Measurements from ENCODE around the gene SH3BGRL. TPM values are rescaled to one million over a fixed set of nuclear protein-coding genes. Genes with fewer than 3 reads are reported as not detected.
A peak's percentile ranks its signal among the peaks of the same experiment; 100 is the strongest.

Gene SH3BGRL
- total RNA-seq, 4 donors from 2014 or later = 51.5 to 85.5 (median 56.9) TPM

DNA sequence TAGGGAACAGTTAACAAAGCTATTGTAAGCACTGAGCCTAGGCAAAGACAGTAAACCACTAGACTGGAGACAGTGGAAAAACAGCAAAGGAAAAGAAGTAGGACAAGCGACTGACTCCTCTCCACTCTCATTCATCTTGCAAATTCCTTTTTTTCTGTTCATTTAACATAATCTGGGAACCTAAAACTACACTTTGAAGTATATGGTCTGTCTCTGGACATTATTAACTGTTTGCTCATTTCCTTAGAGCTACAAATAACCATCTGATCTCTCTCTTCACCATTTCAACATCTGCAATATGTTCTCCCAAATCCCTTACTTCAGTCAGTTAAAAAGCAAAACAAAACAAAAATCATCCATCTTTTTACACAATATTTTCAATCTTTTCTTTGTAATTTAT lies 831 bp upstream of the SH3BGRL start:
- intact Hi-C loops (cut with DNase I; ENCODE audit: low total_unique reads) = no loop called here
- H3K4me3 ChIP-seq (ENCODE audit: low read depth, poor library complexity, severe bottlenecking) = no peak overlapping the region
- TF ChIP-seq, protein P1, sequence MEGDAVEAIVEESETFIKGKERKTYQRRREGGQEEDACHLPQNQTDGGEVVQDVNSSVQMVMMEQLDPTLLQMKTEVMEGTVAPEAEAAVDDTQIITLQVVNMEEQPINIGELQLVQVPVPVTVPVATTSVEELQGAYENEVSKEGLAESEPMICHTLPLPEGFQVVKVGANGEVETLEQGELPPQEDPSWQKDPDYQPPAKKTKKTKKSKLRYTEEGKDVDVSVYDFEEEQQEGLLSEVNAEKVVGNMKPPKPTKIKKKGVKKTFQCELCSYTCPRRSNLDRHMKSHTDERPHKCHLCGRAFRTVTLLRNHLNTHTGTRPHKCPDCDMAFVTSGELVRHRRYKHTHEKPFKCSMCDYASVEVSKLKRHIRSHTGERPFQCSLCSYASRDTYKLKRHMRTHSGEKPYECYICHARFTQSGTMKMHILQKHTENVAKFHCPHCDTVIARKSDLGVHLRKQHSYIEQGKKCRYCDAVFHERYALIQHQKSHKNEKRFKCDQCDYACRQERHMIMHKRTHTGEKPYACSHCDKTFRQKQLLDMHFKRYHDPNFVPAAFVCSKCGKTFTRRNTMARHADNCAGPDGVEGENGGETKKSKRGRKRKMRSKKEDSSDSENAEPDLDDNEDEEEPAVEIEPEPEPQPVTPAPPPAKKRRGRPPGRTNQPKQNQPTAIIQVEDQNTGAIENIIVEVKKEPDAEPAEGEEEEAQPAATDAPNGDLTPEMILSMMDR (IDR thresholded peaks at IDR 0.05) = no peak
- no peak for TF ChIP-seq POLR2A (IDR thresholded peaks at IDR 0.05)
- 10 to 37% methylated on average over 1 of the region's 1 CpG for WGBS, 2 donors
- DNase-seq (ENCODE audit: low spot score in 2 of 2) = no peak

DNA sequence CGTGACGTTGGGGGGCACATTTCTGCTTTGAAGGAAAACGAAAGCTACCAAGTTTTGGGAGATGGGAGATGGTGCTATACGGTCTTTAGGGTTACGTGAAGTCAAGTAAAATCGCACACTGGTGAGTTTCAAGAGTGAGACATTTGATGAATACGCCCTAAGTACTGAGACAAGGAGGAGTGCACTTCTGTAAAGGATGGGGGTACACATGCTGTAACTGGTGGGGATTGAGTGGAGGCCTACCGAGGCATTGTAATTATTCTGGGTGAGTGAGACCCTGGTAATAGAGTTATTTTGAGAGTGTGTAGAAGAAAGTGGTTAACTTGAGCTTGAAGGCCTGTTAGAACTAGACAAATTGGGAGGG lies 536 bp downstream of the SH3BGRL start:
- peak overlapping the region; percentile 55 for H3K4me3 ChIP-seq (ENCODE audit: low read depth, poor library complexity, severe bottlenecking)
- no peak for DNase-seq (ENCODE audit: low spot score in 2 of 2)
- TF ChIP-seq, protein P1 (IDR thresholded peaks at IDR 0.05) = no peak
- TF ChIP-seq POLR2A (IDR thresholded peaks at IDR 0.05) = no peak
- intact Hi-C loops (cut with DNase I; ENCODE audit: low total_unique reads) = no loop called here
- 0 to 32% methylated on average over 8 of the region's 8 CpGs for WGBS, 2 donors

DNA sequence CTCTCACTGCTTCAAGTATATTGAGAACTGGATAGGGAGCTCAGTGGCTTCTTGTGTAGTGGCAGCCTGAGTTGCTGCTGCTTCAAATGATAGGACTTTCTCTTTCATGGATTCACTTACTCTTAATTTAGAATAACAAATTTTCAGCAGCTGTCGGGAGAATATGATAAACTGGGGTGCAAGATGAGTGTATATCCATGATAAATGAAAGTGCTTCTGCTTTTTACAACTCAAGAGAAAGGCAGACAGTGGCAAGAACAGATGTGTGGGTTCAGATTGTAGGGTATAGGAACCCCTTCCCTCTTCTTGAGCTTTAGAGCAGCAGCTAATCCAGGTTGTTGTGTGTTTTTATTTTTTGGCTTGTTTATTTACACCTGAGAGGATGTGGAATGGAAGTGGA lies 1.0 kb downstream of the SH3BGRL start:
- no peak for TF ChIP-seq POLR2A (IDR thresholded peaks at IDR 0.05)
- TF ChIP-seq, protein P1 (IDR thresholded peaks at IDR 0.05) = no peak
- intact Hi-C loops (cut with DNase I; ENCODE audit: low total_unique reads) = no loop called here
- WGBS, 2 donors = 0 to 33% methylated on average over 1 of the region's 1 CpG
- DNase-seq (ENCODE audit: low spot score in 2 of 2) = no peak
- H3K4me3 ChIP-seq (ENCODE audit: low read depth, poor library complexity, severe bottlenecking) = no peak overlapping the region

DNA sequence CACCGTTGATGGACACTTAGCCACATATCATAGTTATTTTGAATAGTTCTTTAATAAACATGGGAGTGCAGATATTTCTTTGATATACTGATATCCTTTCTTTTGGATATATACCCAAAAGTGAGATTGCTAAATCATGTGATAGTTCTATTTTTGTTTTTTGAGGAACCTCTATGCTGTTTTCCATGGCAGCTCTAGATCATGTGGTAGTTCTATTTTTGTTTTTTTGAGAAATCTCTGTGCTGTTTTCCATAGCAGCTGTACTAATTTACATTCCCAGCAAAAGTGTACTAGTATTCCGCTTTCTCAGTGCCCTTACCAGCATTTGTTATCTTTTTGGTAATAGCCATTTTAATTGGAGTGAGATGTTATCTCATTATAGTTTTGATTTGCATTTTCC lies 3.6 kb downstream of the SH3BGRL start:
- H3K4me3 ChIP-seq (ENCODE audit: low read depth, poor library complexity, severe bottlenecking) = no peak overlapping the region
- intact Hi-C loops (cut with DNase I; ENCODE audit: low total_unique reads) = no loop called here
- TF ChIP-seq POLR2A (IDR thresholded peaks at IDR 0.05) = no peak
- TF ChIP-seq, protein P1 (IDR thresholded peaks at IDR 0.05) = no peak
- DNase-seq (ENCODE audit: low spot score in 2 of 2) = no peak
- 80 to 89% methylated on average over 2 of the region's 2 CpGs for WGBS, 2 donors

DNA sequence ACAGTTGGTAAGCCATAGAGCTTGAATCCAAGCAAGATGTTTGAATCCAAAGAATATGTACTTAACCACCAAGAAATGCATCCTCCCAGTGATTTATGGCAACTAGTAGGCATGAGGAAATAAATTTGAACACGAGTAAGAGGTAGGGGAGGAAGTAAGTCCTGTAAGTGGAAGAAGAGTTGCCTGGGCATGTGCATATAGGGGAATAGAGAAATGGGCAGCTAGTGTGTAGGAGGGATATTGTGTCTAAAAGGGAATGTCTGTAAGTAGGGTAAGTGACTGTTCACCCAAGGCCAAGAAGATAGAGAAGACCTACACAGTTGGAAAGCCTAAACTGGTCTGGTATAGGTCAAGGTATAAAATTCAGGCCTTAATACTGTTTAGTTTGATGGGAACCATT lies 4.6 kb downstream of the SH3BGRL start:
- no peak for DNase-seq (ENCODE audit: low spot score in 2 of 2)
- TF ChIP-seq, protein P1 (IDR thresholded peaks at IDR 0.05) = no peak
- TF ChIP-seq POLR2A (IDR thresholded peaks at IDR 0.05) = no peak
- WGBS, 2 donors = 22 to 38% methylated on average over 1 of the region's 1 CpG
- H3K4me3 ChIP-seq (ENCODE audit: low read depth, poor library complexity, severe bottlenecking) = no peak overlapping the region
- intact Hi-C loops (cut with DNase I; ENCODE audit: low total_unique reads) = no loop called here

DNA sequence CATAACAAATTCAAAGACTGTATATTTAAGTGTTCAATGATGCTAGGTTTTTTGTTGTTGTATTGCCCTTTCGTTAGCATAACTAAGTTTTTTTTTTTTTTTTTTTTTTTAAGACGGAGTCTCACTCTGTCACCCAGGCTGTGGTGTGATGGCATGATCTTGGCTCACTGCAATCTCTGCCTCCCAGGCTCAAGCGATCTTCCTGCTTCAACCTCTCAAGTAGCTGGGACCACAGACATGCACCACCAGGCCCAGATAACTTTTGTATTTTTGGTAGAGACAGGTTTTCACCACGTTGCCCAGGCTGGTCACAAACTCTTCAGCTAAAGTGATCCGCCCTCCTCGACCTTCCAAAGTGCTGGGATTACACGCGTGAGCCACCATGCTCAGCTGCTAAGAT lies 7.0 kb downstream of the SH3BGRL start:
- TF ChIP-seq, protein P1 (IDR thresholded peaks at IDR 0.05) = no peak
- no peak for TF ChIP-seq POLR2A (IDR thresholded peaks at IDR 0.05)
- H3K4me3 ChIP-seq (ENCODE audit: low read depth, poor library complexity, severe bottlenecking) = no peak overlapping the region
- WGBS, 2 donors = 70 to 91% methylated on average over 7 to 8 of the region's 8 CpGs
- no peak for DNase-seq (ENCODE audit: low spot score in 2 of 2)
- intact Hi-C loops (cut with DNase I; ENCODE audit: low total_unique reads) = no loop called here
